GM12878 (cell line): ENCODE results near the gene ZDHHC14. TPM values are rescaled to one million over a fixed set of nuclear protein-coding genes. Genes with fewer than 3 reads are reported as not detected.

Source experiments
- ATAC-seq: fragments of 200-7000 bp; cut with Tn5 transposase; 3 replicates; pipeline ENCODE4 v1.9.1; 2020; ENCODE audit warnings: mild to moderate bottlenecking, moderate library complexity
- BruUV-seq: library from RNA; stranded (reverse); fragments of 400-500 nt; replicated peaks from 2 replicates; lab custom pipeline; 2021; lab: Mats Ljungman, UMichigan
- CTCF ChIA-PET: fragments of 300-600 bp; sonication (Branson Sonifier 250); formaldehyde crosslinking; extraction: SDS; loops from one replicate; lab custom pipeline; 2021; ENCODE audit warnings: inconsistent platforms; lab: Yijun Ruan, JAX
- POLR2A ChIA-PET: fragments of 350-600 bp; formaldehyde crosslinking; extraction: SDS; loops from one replicate; lab custom pipeline; 2021; ENCODE audit warnings: inconsistent platforms; lab: Charles Lee
- RAD21 ChIA-PET: fragments of 300-600 bp; sonication (Branson Sonifier 250); formaldehyde crosslinking; loops from one replicate; lab custom pipeline; 2023; ENCODE audit warnings: antibody characterized with exemption; ENCODE audit not compliant: unreplicated experiment; lab: Charles Lee
- SMC1A ChIA-PET: fragments of 300-600 bp; sonication (Branson Sonifier 250); formaldehyde crosslinking; loops from one replicate; lab custom pipeline; 2023; ENCODE audit not compliant: unreplicated experiment, uncharacterized antibody; lab: Charles Lee
- DNase-seq: peaks from one replicate; pipeline ENCODE4 v3.0.0-alpha.2; 2011; ENCODE audit warnings: low read depth, low spot score
- FAIRE-seq: peaks from 3 replicates; lab custom pipeline; 2011; peaks lifted over from hg19 to GRCh38; lab: Jason Lieb, UNC
- H2AFZ ChIP-seq: 2 replicates; pipeline ENCODE4 v1.6.0; 2011; ENCODE audit warnings: low read depth, low read length, control low read depth; ENCODE audit not compliant: control insufficient read depth
- H3K27ac ChIP-seq: 2 replicates; pipeline ENCODE4 v1.5.1; 2011; ENCODE audit warnings: control low read depth; ENCODE audit not compliant: control insufficient read depth, insufficient read depth
- H3K27me3 ChIP-seq, 2 experiments: replicated peaks in 1 of 2; 2 replicates each; pipeline versions ENCODE4 v1.6.0 to v1.6.1; 2011; ENCODE audit warnings: low read length in 1 of 2; ENCODE audit not compliant: control insufficient read depth in 2 of 2, insufficient read depth in 2 of 2
- H3K36me3 ChIP-seq, 2 experiments: 2 replicates each; pipeline ENCODE4 v1.5.1; 2011; ENCODE audit warnings: low read length in 1 of 2; ENCODE audit not compliant: control insufficient read depth in 2 of 2, insufficient read depth in 2 of 2
- H3K4me1 ChIP-seq: 2 replicates; pipeline ENCODE4 v1.6.1; 2011; ENCODE audit warnings: mild to moderate bottlenecking, low read length, moderate library complexity, mixed read lengths; ENCODE audit not compliant: control insufficient read depth, insufficient read depth
- H3K4me2 ChIP-seq: 2 replicates; pipeline ENCODE4 v1.6.0; 2011; ENCODE audit warnings: control low read depth; ENCODE audit not compliant: control insufficient read depth, insufficient read depth
- H3K4me3 ChIP-seq: fragments of 200-600 bp; sonication (generic); 2 replicates; pipeline ENCODE4 v1.5.1; 2016
- H3K79me2 ChIP-seq: 2 replicates; pipeline ENCODE4 v1.6.0; 2011; ENCODE audit warnings: low read length; ENCODE audit not compliant: control insufficient read depth, insufficient read depth
- H3K9ac ChIP-seq: 2 replicates; pipeline ENCODE4 v1.8.0; 2011; ENCODE audit warnings: low read length, control low read depth, mixed read lengths; ENCODE audit not compliant: control insufficient read depth, insufficient read depth
- H3K9me3 ChIP-seq: replicated peaks from 3 replicates; pipeline ENCODE4 v1.5.1; 2011; ENCODE audit warnings: mild to moderate bottlenecking, low read length; ENCODE audit not compliant: control insufficient read depth, insufficient read depth
- H4K20me1 ChIP-seq: 2 replicates; pipeline ENCODE4 v1.6.0; 2011; ENCODE audit not compliant: control insufficient read depth, insufficient read depth
- CTCF ChIP-seq, 3 experiments: IDR thresholded peaks in 2 of 3; conservative IDR thresholded peaks in 1 of 3; 2 replicates each; pipeline ENCODE4 v1.5.1; 2011; ENCODE audit warnings: low read depth in 3 of 3, low read length in 3 of 3, mild to moderate bottlenecking in 3 of 3, control low read depth in 2 of 3, moderate library complexity in 2 of 3, inconsistent platforms in 1 of 3, mixed read lengths in 1 of 3; ENCODE audit not compliant: control insufficient read depth in 2 of 3, insufficient read depth in 1 of 3; ENCODE audit errors: extremely low read depth in 1 of 3
- IKZF1 ChIP-seq: fragments of 450-650 bp; conservative IDR thresholded peaks from 2 replicates; pipeline ENCODE4 v1.6.1; 2017; ENCODE audit warnings: antibody characterized with exemption, mild to moderate bottlenecking
- IKZF2 ChIP-seq, 2 experiments: fragments of 450-650 bp; IDR thresholded peaks; 2 replicates each; pipeline ENCODE4 v1.6.1; 2017; ENCODE audit warnings: mild to moderate bottlenecking in 2 of 2, moderate library complexity in 2 of 2
- MTA2 ChIP-seq: fragments of 450-650 bp; IDR thresholded peaks from 2 replicates; pipeline ENCODE4 v1.6.1; 2016; ENCODE audit warnings: low read depth, mild to moderate bottlenecking, moderate library complexity
- MXI1 ChIP-seq: fragments of 150-350 bp; IDR thresholded peaks from 2 replicates; pipeline ENCODE4 v1.6.1; 2011; ENCODE audit warnings: low read depth, mild to moderate bottlenecking, inconsistent platforms, low read length, improper control_type of control experiment
- NR2F1 ChIP-seq: fragments of 450-650 bp; conservative IDR thresholded peaks from 2 replicates; pipeline ENCODE4 v1.6.1; 2017; ENCODE audit warnings: mild to moderate bottlenecking
- RAD51 ChIP-seq: fragments of 450-650 bp; IDR thresholded peaks from 2 replicates; pipeline ENCODE4 v1.6.1; 2016; ENCODE audit warnings: moderate library complexity, mild to moderate bottlenecking, inconsistent platforms
- SREBF2 ChIP-seq: IDR thresholded peaks from 2 replicates; pipeline ENCODE4 v1.6.1; 2012; ENCODE audit warnings: mild to moderate bottlenecking, low read length
- ZNF592 ChIP-seq: fragments of 450-650 bp; IDR thresholded peaks from 2 replicates; pipeline ENCODE4 v1.6.1; 2017; ENCODE audit warnings: mild to moderate bottlenecking, moderate library complexity
- WGBS: methylation state at CpG from one replicate; pipeline ENCODE4 v1.1.6; 2016; ENCODE audit warnings: low lambda C conversion rate; ENCODE audit not compliant: insufficient replicate concordance, insufficient coverage; ENCODE audit errors: missing lambda C conversion rate; 5-methylcytosine and 5-hydroxymethylcytosine counted together
- in situ Hi-C: fragments of 300-500 bp; cut with MboI; formaldehyde crosslinking; loops from 9 replicates; pipeline ENCODE4 v1.14.3; 2018; ENCODE audit warnings: mixed read lengths
- intact Hi-C: fragments of 100-400 bp; cut with micrococcal nuclease; formaldehyde crosslinking; loops from one replicate; pipeline ENCODE4 v1.14.2; 2022; ENCODE audit not compliant: unreplicated experiment
- polyA plus RNA-seq, 11 experiments: library from polyadenylated mRNA; depleted of rRNA in 4 of 11; unstranded in 6 of 11; stranded (reverse) in 5 of 11; fragments of >200 nt; fragmentation: Nextera tagmentation in 4 of 11; fragmentation: Illumina TruSeq in 1 of 11; extraction: Ambion mirVana in 4 of 11; extraction: Trizol in 1 of 11; gene quantifications; 1 replicate in 1 of 11; 2 replicates in 10 of 11; pipeline versions ENCODE4 v1.2.1 to v1.2.3, GENCODE V29; 2011 to 2016; ENCODE audit warnings: inconsistent platforms in 2 of 11, missing spikeins in 2 of 11, low read depth in 1 of 11
- total RNA-seq, 4 experiments: library from RNA; depleted of rRNA in 3 of 4; stranded (reverse); fragments of >200 nt in 3 of 4; fragmentation: Illumina TruSeq in 1 of 4; extraction: Trizol in 1 of 4; gene quantifications; 2 replicates each; pipeline versions ENCODE4 v1.2.1 to v1.2.3, GENCODE V29; 2013 to 2021
- TF ChIP-seq, protein P1 (sequence below): fragments of 150-350 bp; IDR thresholded peaks from 2 replicates; pipeline ENCODE4 v1.6.1; 2014; ENCODE audit warnings: mild to moderate bottlenecking, low read depth, low read length
- TF ChIP-seq, protein P2 (sequence below): fragments of 450-650 bp; IDR thresholded peaks from 2 replicates; pipeline ENCODE4 v1.6.1; 2017; ENCODE audit warnings: mild to moderate bottlenecking, moderate library complexity

Gene ZDHHC14
- total and polyA plus RNA-seq, 10 of the 15 experiments (the other 5 are each of a cell fraction or from before 2014, with no cell fraction given): 0.15 to 16.0 (median 0.76) TPM; not detected in 1

DNA sequence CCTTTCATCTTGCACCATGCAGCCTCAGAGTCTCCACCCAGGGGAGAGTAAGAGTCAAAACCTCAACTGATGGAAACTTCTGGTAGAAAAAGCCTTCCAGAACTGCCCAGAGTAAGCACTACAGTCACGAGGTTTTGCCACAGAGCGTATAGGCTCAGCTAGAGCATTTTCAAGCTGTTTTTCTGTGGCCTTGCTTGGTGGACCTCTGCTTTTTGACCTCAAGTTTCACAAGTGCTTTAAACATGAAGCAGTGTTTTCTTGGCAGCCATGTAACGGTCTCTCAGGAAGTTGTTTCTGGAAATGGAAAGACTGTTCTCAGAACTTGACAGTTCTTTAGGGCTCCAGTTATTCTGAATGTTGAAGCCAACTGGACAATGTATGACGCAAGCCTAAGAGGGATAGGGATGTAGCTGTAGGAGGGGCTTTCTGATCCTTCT, 146.5 kb downstream of the ZDHHC14 start:
- SMC1A ChIA-PET: interaction anchor here (0.9 to 7.1 kb wide), 15 partner anchors 8 to 204 kb away, joined by 3 to 71 read pairs (median 5); partner anchors contain the start of gene TMEM242
- POLR2A ChIA-PET: interaction anchor here (0.6 to 1.5 kb wide), 6 partner anchors 14 to 66 kb away, joined by 3 to 4 read pairs (median 3); no protein-coding TSS in a partner anchor
- FAIRE-seq: no peak
- BruUV-seq: no TSS peak
- Histone ChIP-seq H3K9me3 (peaks cover 4% of the 10 kb centered on the region; the same call in 2 of the 3 replicates), H3K9ac (no peak overlapping the region), H3K79me2 (no peaks in the 10 kb centered on the region), H3K4me3 (no peak overlapping the region), H3K36me3 (peaks cover 0 to 2% of the 10 kb centered on the region in 2 experiments; a peak in 1 of 4 replicates), H4K20me1 (no peaks in the 10 kb centered on the region), H3K4me2 (no peak overlapping the region), H3K27me3 (no peaks in the 10 kb centered on the region), H2AFZ (no peak overlapping the region), H3K4me1 (no peaks in the 10 kb centered on the region), H3K27ac (no peak overlapping the region)
- intact Hi-C loops (loop anchor here (5.0 kb wide), 1 partner anchor 35 kb away; no protein-coding TSS in a partner anchor), in situ Hi-C loops (no loop called here)
- DNase-seq: peak; percentile 48
- RAD21 ChIA-PET: interaction anchor here (0.9 to 2.4 kb wide), 5 partner anchors 11 to 143 kb away, joined by 3 to 15 read pairs (median 5); no protein-coding TSS in a partner anchor
- peak; percentile 93 for ATAC-seq
- CTCF ChIA-PET: interaction anchor here (0.9 to 6.9 kb wide), 13 partner anchors 32 to 419 kb away, joined by 3 to 40 read pairs (median 3); no protein-coding TSS in a partner anchor
- 47% methylated on average over 4 of the region's 4 CpGs for WGBS
- TF ChIP-seq MXI1 (0 out of 2 replicates have a peak, but pooled peaks have one; percentile 28), IKZF1 (0 out of 2 replicates have a peak, but pooled peaks have one; percentile 37), CTCF (IDR thresholded peaks at IDR 0.05 in 2 of 3, conservative IDR thresholded peaks at IDR 0.05 in 1 of 3; ENCODE audit: control insufficient read depth in 2 of 3, extremely low read depth in 1 of 3, insufficient read depth in 1 of 3, low read depth in 3 of 3, low read length in 3 of 3) (peak in 1 of 3 experiments; percentile 23; a peak in 1 of 6 replicates), ZNF592 (peak; percentile 77; the same call in 1 of the 2 replicates), IKZF2 (IDR thresholded peaks at IDR 0.05) (peak; percentile 54 to 60; a peak in 2 of 4 replicates), MTA2 (peak; percentile 51; the same call in 1 of the 2 replicates), RAD51 (peak; percentile 69), NR2F1 (peak; percentile 56), SREBF2 (no peak)
- TF ChIP-seq, protein P1, sequence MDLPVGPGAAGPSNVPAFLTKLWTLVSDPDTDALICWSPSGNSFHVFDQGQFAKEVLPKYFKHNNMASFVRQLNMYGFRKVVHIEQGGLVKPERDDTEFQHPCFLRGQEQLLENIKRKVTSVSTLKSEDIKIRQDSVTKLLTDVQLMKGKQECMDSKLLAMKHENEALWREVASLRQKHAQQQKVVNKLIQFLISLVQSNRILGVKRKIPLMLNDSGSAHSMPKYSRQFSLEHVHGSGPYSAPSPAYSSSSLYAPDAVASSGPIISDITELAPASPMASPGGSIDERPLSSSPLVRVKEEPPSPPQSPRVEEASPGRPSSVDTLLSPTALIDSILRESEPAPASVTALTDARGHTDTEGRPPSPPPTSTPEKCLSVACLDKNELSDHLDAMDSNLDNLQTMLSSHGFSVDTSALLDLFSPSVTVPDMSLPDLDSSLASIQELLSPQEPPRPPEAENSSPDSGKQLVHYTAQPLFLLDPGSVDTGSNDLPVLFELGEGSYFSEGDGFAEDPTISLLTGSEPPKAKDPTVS: peak; percentile 90
- TF ChIP-seq, protein P2, sequence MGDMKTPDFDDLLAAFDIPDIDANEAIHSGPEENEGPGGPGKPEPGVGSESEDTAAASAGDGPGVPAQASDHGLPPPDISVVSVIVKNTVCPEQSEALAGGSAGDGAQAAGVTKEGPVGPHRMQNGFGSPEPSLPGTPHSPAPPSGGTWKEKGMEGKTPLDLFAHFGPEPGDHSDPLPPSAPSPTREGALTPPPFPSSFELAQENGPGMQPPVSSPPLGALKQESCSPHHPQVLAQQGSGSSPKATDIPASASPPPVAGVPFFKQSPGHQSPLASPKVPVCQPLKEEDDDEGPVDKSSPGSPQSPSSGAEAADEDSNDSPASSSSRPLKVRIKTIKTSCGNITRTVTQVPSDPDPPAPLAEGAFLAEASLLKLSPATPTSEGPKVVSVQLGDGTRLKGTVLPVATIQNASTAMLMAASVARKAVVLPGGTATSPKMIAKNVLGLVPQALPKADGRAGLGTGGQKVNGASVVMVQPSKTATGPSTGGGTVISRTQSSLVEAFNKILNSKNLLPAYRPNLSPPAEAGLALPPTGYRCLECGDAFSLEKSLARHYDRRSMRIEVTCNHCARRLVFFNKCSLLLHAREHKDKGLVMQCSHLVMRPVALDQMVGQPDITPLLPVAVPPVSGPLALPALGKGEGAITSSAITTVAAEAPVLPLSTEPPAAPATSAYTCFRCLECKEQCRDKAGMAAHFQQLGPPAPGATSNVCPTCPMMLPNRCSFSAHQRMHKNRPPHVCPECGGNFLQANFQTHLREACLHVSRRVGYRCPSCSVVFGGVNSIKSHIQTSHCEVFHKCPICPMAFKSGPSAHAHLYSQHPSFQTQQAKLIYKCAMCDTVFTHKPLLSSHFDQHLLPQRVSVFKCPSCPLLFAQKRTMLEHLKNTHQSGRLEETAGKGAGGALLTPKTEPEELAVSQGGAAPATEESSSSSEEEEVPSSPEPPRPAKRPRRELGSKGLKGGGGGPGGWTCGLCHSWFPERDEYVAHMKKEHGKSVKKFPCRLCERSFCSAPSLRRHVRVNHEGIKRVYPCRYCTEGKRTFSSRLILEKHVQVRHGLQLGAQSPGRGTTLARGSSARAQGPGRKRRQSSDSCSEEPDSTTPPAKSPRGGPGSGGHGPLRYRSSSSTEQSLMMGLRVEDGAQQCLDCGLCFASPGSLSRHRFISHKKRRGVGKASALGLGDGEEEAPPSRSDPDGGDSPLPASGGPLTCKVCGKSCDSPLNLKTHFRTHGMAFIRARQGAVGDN: peak; percentile 97
